ENCODE data around the gene ING3.

GRCh38 chr7:120996333-120996987 lies 45.9 kb downstream of the ING3 start:
- TF ChIP-seq YY1 (IDR thresholded peaks at IDR 0.05; ENCODE audit: insufficient read depth, insufficient read length) = no peak
- TF ChIP-seq SUZ12 (IDR thresholded peaks at IDR 0.05; ENCODE audit: extremely low read depth, insufficient read depth, insufficient read length) = no peak
